ENCODE results near the gene CASP10. TPM values are rescaled to one million over a fixed set of nuclear protein-coding genes. Genes with fewer than 3 reads are reported as not detected.
"Not testable (repeated sequence)": the region's sequence is repeated elsewhere in the genome, so short reads cannot be mapped to it uniquely, and the experiment has no call there.

The CASP10 gene
- total and polyA plus RNA-seq, 2 of the 4 experiments (the other 2 are of a cell fraction): 0.12 to 0.90 TPM

DNA sequence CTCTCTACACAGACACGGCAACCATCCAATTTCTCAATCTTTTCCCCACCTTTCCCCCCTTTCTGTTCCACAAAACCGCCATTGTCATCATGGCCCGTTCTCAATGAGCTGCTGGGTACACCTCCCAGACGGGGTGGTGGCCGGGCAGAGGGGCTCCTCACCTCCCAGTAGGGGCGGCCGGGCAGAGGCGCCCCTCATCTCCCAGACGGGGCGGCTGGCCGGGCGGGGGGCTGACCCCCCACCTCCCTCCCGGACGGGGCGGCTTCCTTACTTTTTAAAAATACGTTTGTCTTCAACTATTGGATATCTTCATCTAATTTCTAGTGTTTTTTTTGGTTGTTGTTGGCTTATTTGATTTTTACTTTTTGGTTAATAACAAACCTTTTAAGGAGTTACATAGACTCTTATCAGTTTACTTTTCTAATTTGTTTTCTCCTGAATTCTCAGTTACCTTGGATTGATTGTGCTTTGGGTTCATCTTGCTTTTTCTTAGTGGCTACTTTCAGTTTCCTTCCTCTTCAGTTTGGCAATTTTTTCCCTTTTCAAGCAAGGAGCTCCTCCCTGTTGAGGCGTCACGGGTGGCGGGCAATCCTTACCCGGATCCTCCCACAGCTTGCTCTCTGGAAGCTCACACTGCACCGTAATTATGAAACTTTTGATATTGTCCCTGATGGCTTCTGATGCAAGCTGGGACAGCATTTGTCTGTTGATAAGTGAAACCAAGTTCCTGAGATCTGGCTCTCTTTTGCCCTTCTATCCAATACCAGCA lies 56.4 kb downstream of the CASP10 start:
- H2BK20ac ChIP-seq (ENCODE audit: low read depth, low read length); H3K56ac ChIP-seq (ENCODE audit: extremely low read depth, insufficient read depth, low read length); H3K4me1 ChIP-seq (ENCODE audit: control insufficient read depth, insufficient read depth, low read length); H2AK5ac ChIP-seq (ENCODE audit: low read depth, low read length); H2AK9ac ChIP-seq (replicated peaks; ENCODE audit: low read depth, low read length, poor library complexity); H3K4ac ChIP-seq (ENCODE audit: low read depth, low read length); H3K18ac ChIP-seq (ENCODE audit: low read depth, low read length); H3K27ac ChIP-seq (ENCODE audit: insufficient read depth, low read length); H4K91ac ChIP-seq (ENCODE audit: insufficient read depth, low read depth, low read length); H3K4me3 ChIP-seq (ENCODE audit: insufficient read depth, low read depth, low read length); H3K36me3 ChIP-seq (ENCODE audit: control insufficient read depth, insufficient read depth, low read length); BruUV-seq (replicated peaks); H4K20me1 ChIP-seq (ENCODE audit: insufficient read depth, low read length); H2AFZ ChIP-seq (replicated peaks; ENCODE audit: low read length, poor library complexity); H3K79me1 ChIP-seq (ENCODE audit: low read depth in 1 of 2, low read length in 2 of 2); H2BK120ac ChIP-seq (ENCODE audit: low read depth, low read length); H3K9ac ChIP-seq (ENCODE audit: low read depth, low read length); H4K8ac ChIP-seq (ENCODE audit: low read depth in 2 of 2, low read length in 2 of 2); H2BK5ac ChIP-seq (ENCODE audit: low read depth, low read length, poor library complexity, severe bottlenecking); DNase-seq; dilution Hi-C loops (cut with HindIII; ENCODE audit: low sequenced_read_pairs, unreplicated experiment); H2BK15ac ChIP-seq (ENCODE audit: low read depth, low read length); H3K9me3 ChIP-seq (ENCODE audit: control insufficient read depth, insufficient read depth, low read length); H3K4me2 ChIP-seq (ENCODE audit: low read depth, low read length); POLR2A ChIA-PET (ENCODE audit: unreplicated experiment); H3K9me1 ChIP-seq (ENCODE audit: insufficient read depth, low read length); ATAC-seq (ENCODE audit: low read depth); H3K23ac ChIP-seq (ENCODE audit: low read depth, low read length); H3K27me3 ChIP-seq (ENCODE audit: control insufficient read depth, insufficient read depth, low read length); H4K5ac ChIP-seq (ENCODE audit: low read depth, low read length): not testable (repeated sequence)
- intact Hi-C loops (cut with micrococcal nuclease) (loop anchor here (5.0 to 10.0 kb wide), 2 partner anchors 213 to 465 kb away; partner anchors contain the start of genes STRADB and TRAK2), in situ Hi-C loops (cut with MboI; ENCODE audit: low sequenced_read_pairs) (loop anchor here (25.0 kb wide), 1 partner anchor 373 kb away; a partner anchor contains a TSS)
- 0 out of 2 replicates have a peak overlapping the region, but pooled peaks have one; percentile 29 for H3K14ac ChIP-seq (replicated peaks; ENCODE audit: low read depth, low read length)
- 100% methylated on average over 1 of the region's 21 CpGs; no CpG with 5 or more reads in 1 of the 2 experiments for WGBS, 2 experiments (ENCODE audit: extremely low coverage in 2 of 2, insufficient read length in 1 of 2)
- CTCF ChIA-PET: interaction anchor here (0.6 kb wide), 1 partner anchor 20 kb away, joined by 5 read pairs; no protein-coding TSS in a partner anchor

Data from IMR-90 (cell line).